ENCODE data around the gene RGS17. TPM values are rescaled to one million over a fixed set of nuclear protein-coding genes. Genes with fewer than 3 reads are reported as not detected.

The RGS17 gene
- total RNA-seq, 1 experiment from 2014 or later: 0.70 TPM

DNA sequence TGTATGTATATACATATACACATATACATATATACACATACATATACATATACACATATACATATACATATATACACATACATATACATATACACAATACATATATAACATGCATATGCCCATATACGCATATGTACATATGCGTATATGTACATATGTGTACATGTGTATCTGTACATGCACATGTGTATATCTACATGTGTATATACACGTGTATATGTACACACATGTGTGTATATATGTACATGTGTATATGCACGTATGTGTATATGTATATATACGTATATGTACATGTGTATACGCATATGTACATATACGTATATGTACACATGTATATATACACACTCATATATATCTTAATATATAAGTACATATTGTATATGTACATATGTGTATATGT lies 60.3 kb downstream of the RGS17 start:
- CTCF ChIA-PET: no interaction called here
- Histone ChIP-seq H2AFZ (no peak overlapping the region), H3K36me3 (ENCODE audit: low read depth) (no peaks in the 10 kb centered on the region)

DNA sequence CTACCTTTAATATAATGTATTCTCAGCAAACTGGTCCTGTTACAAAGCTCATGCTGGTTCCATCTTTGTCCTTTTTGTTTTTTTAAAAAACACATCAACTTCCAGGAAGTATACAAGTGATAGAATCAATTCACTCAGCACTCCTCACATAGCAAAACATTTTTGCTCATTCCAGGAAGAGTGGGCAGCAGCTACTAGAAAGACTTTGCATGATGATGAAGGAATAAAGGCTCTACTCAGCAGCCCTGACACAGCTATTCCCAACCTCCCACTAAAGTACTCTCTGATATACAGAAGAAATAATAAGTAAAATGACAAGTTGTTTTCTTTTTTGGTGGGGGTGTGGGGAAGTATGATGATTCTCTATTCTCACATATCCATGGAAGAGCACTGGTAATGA lies 61.2 kb downstream of the RGS17 start:
- H3K4me1 ChIP-seq (replicated peaks; ENCODE audit: insufficient read depth): no peaks in the 10 kb centered on the region
- CTCF ChIA-PET: no interaction called here
- no peaks in the 10 kb centered on the region for H3K27me3 ChIP-seq (ENCODE audit: insufficient read depth, low read depth)
- POLR2A ChIA-PET (ENCODE audit: unreplicated experiment): no interaction called here
- no TSS peak for BruUV-seq (replicated peaks)
- H3K9me3 ChIP-seq (ENCODE audit: insufficient read depth, low read depth): no peaks in the 10 kb centered on the region
- H3K79me2 ChIP-seq (ENCODE audit: low read depth): no peaks in the 10 kb centered on the region
- intact Hi-C loops (cut with micrococcal nuclease; ENCODE audit: unreplicated experiment): no loop called here
- H2AFZ ChIP-seq: no peak overlapping the region
- no peaks in the 10 kb centered on the region for H4K20me1 ChIP-seq (ENCODE audit: insufficient read depth)
- H3K4me2 ChIP-seq: no peak overlapping the region
- H3K9me2 ChIP-seq (ENCODE audit: insufficient read depth): no peaks in the 10 kb centered on the region
- H3K27ac ChIP-seq: no peak overlapping the region
- H3K4me3 ChIP-seq: no peak overlapping the region
- H3K36me3 ChIP-seq (ENCODE audit: low read depth): no peaks in the 10 kb centered on the region
- H3F3A ChIP-seq (ENCODE audit: insufficient read depth, low read depth): no peaks in the 10 kb centered on the region
- no peak for DNase-seq
- no peak for TF ChIP-seq EZH2 (IDR thresholded peaks at IDR 0.05; ENCODE audit: low read depth)
- TF ChIP-seq, protein P1, sequence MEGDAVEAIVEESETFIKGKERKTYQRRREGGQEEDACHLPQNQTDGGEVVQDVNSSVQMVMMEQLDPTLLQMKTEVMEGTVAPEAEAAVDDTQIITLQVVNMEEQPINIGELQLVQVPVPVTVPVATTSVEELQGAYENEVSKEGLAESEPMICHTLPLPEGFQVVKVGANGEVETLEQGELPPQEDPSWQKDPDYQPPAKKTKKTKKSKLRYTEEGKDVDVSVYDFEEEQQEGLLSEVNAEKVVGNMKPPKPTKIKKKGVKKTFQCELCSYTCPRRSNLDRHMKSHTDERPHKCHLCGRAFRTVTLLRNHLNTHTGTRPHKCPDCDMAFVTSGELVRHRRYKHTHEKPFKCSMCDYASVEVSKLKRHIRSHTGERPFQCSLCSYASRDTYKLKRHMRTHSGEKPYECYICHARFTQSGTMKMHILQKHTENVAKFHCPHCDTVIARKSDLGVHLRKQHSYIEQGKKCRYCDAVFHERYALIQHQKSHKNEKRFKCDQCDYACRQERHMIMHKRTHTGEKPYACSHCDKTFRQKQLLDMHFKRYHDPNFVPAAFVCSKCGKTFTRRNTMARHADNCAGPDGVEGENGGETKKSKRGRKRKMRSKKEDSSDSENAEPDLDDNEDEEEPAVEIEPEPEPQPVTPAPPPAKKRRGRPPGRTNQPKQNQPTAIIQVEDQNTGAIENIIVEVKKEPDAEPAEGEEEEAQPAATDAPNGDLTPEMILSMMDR (conservative IDR thresholded peaks at IDR 0.05): no peak

More for the DNA sequence above, 60.3 kb downstream of the RGS17 start:
- Histone ChIP-seq H4K20me1 (ENCODE audit: insufficient read depth) (no peaks in the 10 kb centered on the region), H3K4me1 (replicated peaks; ENCODE audit: insufficient read depth) (no peaks in the 10 kb centered on the region), H3K79me2 (ENCODE audit: low read depth) (no peaks in the 10 kb centered on the region), H3K9me3 (ENCODE audit: insufficient read depth, low read depth) (no peaks in the 10 kb centered on the region), H3F3A (ENCODE audit: insufficient read depth, low read depth) (no peaks in the 10 kb centered on the region), H3K27me3 (ENCODE audit: insufficient read depth, low read depth) (no peaks in the 10 kb centered on the region), H3K9me2 (ENCODE audit: insufficient read depth) (no peaks in the 10 kb centered on the region), H3K4me2 (no peak overlapping the region), H3K4me3 (no peak overlapping the region), H3K27ac (no peak overlapping the region)
- POLR2A ChIA-PET (ENCODE audit: unreplicated experiment): no interaction called here
- TF ChIP-seq, protein P1 (conservative IDR thresholded peaks at IDR 0.05): no peak
- no peak for TF ChIP-seq EZH2 (IDR thresholded peaks at IDR 0.05; ENCODE audit: low read depth)
- no peak for DNase-seq
- intact Hi-C loops (cut with micrococcal nuclease; ENCODE audit: unreplicated experiment): no loop called here
- no TSS peak for BruUV-seq (replicated peaks)

- TF ChIP-seq EZH2 (IDR thresholded peaks at IDR 0.05; ENCODE audit: low read depth): no peak
- TF ChIP-seq, protein P1 (conservative IDR thresholded peaks at IDR 0.05): no peak
- no TSS peak for BruUV-seq (replicated peaks)
- Histone ChIP-seq H2AFZ (no peak overlapping the region), H4K20me1 (ENCODE audit: insufficient read depth) (no peaks in the 10 kb centered on the region), H3K27ac (no peak overlapping the region), H3F3A (ENCODE audit: insufficient read depth, low read depth) (no peaks in the 10 kb centered on the region), H3K27me3 (ENCODE audit: insufficient read depth, low read depth) (no peaks in the 10 kb centered on the region), H3K36me3 (ENCODE audit: low read depth) (no peaks in the 10 kb centered on the region), H3K4me2 (no peak overlapping the region), H3K79me2 (ENCODE audit: low read depth) (no peaks in the 10 kb centered on the region), H3K4me3 (no peak overlapping the region), H3K9me2 (ENCODE audit: insufficient read depth) (no peaks in the 10 kb centered on the region), H3K4me1 (replicated peaks; ENCODE audit: insufficient read depth) (no peaks in the 10 kb centered on the region), H3K9me3 (ENCODE audit: insufficient read depth, low read depth) (no peaks in the 10 kb centered on the region)
- ChIA-PET CTCF (no interaction called here), POLR2A (ENCODE audit: unreplicated experiment) (no interaction called here)
- intact Hi-C loops (cut with micrococcal nuclease; ENCODE audit: unreplicated experiment): no loop called here
- DNase-seq: no peak
Observed at GRCh38 chr6:153065222-153065621, 65.9 kb downstream of the RGS17 start.
